CD4-positive, alpha-beta T cell treated with Interleukin-17A for 4 hours (primary cell): ENCODE data around the gene PRDM16.

Experiments used
- DNase-seq: peaks from one replicate; pipeline ENCODE4 v3.0.0-alpha.2; 2020; ENCODE audit warnings: mixed read lengths

PRDM16 gene

DNA sequence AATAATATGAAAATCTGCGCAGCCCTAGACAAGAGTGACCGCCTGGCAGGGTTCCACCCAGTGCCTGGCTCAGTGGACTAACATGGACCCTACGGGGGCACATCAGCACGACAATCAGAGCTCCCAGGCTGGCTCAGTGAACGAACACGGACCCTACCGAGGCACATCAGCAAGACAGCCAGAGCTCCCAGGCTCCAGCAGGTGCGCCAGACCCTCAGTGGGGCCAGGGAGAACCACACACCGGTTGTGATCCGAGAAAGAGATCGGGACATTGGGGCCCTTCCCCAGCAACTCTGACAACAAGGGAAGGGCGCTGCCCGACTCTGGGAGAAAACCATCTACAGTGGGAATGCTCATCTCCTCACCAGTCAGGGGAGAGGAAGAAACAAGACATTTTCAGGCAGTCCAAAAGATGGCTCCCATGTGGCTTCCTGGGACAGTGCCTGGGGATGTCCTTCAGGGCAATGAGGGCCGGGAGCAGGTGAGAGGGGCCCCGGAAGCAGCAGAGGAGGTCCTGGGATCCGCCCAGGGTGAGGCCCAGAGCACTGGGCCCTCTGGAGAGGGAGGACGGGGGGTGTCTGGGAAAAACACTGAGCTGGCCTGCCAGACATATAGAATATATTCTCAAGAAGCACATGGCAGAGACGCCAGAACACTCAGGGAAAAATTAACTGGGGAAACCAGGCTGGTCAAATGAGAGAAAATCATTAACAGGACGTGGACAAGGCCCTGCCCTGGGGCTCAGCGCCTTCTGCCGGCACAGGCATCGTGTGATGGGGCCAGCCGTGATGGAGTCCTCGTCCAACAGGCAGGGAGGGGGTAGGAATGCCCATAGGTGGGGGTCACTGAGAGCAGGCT is 390.3 kb downstream of the PRDM16 start:
- no peak for DNase-seq

DNA sequence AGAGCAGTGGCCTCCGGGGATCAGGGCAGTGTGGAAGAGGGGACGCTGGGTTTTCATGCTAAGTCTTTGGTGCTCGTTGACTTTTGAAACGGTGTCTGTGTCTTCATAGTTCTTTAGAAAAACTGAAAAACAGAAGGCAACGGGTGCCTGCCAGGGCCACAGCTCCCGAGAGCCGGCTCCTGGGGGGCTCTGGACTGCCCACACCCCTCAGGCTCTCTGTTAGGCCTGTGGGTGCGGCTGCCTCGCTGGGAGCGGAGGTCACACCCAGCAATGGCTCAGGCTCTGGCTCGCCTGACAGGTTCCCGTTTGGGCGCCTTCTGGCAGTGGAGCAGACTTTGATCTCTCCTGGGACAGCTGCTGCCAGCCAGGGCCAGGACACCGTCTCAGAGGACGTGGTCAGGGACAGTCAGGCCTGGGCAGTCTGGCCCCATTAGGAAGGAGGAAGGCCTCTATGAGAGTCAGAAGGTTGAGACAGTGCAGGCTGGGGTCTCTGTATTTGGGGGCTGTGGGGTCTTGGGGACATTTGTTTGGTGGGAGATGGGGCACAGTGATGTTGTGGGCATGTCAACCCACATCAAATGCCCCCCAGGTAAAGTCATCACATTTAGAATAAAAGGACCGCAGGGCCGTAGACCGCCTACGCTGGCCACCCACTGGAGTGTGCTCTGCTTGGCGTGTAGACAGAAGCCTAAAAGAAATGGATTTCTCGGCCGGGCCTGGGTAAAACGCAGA is 391.1 kb downstream of the PRDM16 start:
- no peak for DNase-seq

- DNase-seq: no peak
These were observed 391.7 kb downstream of the PRDM16 start for GRCh38 chr1:3460672-3461131.

DNA sequence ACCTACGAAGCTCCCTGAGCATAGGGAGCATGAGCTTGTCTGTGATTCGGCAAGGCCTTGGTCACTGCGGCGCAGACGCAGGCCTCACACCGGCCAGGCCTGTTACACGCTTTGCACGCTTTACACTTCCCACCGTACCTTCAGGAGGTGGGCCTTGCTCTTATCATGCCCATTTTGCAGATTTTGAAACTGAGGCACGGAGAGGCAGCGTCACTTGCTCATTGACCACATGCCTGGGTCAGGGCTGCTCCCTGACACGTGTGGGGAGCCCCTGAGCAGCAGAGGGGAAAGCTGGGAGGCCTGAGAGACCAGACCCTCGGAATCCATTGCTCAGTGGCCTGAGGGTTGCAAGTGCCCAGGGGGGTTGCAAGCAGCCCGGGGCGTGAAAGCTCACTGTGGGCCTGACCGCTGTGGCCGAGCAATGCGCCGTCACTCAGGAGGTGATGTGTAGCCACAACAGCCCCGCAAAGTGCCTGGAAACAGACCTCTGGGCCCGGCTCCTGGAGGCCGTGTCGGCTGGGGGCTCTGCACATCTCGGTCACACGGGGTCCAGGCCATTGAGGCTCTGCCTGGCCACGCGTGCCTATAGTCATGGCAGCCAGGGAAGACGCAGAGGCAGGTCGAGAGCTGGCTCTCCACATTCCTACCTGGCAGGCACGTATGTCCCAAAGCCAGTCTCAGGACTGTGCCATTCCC is 392.4 kb downstream of the PRDM16 start:
- DNase-seq: no peak

DNA sequence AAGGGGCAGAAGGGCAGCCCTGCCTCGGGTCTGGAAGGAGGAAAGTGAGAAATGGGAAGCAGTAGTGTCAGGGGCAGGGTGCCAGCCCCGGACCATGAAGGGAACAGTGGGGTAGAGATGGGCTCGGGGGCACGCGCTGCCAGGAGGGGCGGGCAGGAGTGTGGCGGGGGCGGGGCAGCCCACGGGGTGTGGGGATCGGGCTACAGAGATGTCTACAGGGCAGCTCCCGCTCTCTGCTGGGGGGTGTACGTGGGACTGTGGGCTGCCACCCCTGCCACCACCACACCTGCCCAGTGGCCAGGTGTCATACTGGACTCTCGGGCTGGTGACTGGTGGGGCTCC is 392.9 kb downstream of the PRDM16 start:
- no peak for DNase-seq

GRCh38 chr1:3462356-3463012 is 393.5 kb downstream of the PRDM16 start:
- no peak for DNase-seq

- no peak for DNase-seq
These were observed 394.0 kb downstream of the PRDM16 start for GRCh38 chr1:3463013-3463385.

DNA sequence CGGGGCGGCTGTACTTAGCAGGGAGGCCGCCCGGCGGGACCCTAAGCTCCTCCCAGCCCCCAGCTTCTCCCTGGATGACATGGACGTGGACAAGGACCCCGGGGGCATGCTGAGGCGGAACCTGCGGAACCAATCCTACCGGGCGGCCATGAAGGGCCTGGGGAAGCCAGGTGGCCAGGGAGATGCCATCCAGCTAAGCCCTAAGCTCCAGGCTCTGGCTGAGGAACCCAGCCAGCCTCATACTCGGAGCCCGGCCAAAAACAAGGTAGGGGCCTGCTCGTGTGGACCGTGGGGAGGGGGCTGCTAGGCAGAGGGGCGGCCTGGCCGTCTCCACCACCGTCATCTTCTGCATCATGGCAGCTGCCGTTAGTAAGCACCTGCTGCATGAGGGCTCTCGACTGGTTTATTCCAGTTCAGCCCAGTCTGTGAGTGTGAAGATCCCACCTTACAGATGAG is 394.4 kb downstream of the PRDM16 start:
- no peak for DNase-seq

GRCh38 chr1:3463891-3464648 is 395.1 kb downstream of the PRDM16 start:
- no peak for DNase-seq

DNA sequence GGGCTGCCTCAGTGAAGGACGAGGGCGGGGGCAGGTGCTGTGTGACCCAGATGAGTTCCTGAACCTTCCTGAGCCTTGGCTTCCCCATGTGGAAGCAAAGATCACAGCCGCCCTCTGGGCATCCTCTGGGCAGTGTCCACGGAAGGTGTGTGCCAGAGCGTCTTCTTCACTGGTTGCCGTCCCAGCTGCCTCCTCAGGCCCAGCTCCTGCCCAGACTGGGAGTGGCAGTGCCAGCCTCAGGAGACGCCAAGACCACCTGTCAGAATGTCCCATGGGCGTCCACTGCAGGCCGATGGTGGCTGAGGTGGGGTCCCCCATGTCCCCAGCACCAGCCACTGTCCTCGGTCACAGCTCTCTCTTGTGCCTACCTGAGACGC is 395.6 kb downstream of the PRDM16 start:
- no peak for DNase-seq

- DNase-seq: no peak
These were observed 396.3 kb downstream of the PRDM16 start for GRCh38 chr1:3465091-3465934.

DNA sequence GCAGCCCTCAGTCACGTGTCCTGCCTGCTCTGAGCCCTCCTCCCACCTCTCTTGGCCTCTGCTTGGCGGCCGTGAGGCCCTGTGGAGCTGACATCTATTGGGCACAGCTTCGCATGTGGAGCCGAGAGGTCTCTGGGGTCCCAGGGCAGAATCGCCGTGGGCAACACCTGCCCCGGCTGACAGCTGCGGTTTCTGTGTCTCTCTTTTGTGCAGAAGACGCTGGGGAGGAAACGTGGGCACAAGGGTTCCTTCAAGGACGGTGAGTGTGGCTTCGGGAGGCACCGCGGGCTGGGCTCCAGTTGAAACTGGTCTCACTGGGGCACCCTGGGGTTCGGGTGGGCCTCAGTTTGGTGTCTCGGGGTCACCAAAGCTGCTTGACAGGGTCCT is 396.9 kb downstream of the PRDM16 start:
- peak; percentile 0 for DNase-seq

DNA sequence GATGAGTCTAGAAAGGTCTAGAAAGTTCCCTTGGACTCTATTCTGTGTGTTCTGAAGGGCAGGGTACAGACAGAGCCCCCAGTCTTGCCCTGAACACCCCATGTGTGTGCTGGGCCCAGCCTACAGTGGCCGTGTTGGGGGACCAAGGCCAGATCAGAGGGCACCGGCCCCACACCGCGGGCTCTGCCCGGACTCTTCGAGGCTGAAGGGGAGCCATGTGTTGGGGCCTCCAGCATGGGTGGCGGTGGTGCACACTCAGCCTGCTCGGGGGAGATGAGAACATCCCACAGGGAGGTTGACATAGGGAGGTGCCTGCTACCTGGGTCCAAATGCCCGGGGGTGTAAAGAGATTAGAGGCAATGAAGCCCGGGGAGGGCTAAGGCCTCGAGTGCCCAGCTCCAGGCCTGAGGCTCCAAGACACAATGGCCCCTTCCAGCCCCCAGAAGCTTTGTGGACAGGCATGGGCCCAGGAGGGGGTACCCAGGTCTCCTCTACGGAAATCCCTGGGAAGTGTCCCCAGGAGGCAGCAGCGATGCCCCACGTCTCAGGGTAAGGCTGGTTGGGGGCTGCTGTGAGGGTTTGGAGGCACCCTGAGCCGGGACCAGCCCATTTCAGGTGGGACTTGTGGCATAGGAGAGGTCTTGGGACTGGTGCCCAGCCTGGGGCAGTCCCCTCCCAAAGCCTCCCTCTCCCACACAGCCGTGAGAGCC is 397.5 kb downstream of the PRDM16 start:
- DNase-seq: peak; percentile 1

DNA sequence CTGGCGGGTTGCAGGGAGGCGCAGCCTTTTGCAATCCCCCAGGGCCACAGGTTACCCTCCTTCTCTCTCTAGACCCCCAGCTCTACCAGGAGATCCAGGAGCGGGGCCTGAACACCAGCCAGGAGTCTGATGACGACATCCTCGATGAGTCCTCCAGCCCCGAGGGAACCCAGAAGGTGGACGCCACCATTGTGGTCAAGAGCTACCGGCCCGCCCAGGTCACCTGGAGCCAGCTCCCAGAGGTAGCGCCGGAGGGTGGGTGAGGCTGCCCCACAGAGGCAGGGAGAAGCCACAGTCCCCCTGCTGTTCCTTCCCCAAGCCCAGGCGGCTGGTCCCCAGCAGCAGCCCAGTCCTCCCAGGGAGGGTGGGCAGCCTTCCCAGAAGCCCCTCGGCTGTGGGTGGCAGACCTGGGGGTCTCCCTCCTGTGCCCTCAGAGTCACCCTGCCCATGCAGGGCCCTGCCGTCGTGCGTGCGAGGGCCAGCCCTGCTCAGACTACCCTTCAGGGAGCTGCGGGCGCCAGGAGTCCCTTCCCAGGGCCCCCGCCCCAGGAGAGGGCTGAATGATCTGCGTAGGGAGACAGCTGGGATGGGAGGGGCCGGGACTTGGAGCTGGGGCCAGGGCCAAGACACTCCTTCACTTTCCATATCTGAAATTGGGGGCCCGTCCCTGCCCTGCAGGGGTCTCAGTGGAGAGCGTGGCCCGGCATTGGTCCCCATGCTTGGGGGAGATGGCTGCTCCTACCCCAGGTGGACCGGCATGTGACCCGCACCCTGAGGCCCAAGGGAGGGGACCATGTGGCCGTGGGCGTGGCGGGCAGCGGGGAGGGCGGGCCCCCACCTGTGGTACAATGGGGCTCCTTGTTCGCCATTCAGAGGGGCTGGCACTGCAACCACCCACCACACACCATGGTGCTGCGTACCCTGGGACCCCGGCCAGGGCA is 398.4 kb downstream of the PRDM16 start:
- DNase-seq: no peak

DNA sequence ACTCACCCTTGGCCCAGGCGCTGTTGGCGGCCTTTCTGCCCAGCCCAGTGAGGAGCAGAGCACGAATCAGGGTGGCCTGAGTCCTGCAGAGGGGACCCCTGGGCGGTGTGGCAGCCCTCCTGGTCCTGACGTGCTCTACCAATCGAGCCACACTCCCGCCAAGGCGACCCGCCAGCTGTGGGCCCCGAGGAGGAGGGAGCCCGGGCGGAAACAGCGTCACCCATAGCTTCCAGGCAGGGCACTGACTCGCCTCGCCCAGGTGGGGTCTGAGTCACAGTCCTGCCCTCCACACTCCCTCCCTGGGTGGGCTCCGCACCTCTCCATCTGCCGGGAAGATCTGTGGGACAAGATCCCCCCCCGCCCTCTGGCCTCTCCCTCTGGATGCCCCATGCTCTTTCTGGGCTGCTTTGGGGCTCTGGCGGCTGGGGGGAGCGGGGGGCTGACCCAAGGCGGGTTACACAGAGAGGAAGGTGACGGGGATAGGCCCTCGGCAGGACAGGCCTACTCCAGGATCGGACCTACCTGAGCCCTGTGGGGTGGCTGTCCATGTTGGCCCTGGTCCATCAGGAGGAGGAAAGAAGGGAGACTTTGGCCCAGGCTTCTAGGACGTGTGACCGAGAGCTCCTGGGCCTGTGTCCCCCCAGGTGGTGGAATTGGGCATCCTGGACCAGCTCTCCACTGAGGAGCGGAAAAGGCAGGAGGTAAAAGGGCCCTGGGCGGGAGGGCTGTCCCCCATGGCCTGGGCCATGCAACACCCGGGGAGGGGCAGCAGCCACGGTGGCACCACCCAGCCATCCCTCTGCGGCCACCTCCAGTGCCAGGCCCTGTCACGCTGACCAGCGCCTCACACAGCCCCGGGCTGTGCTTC is 399.5 kb downstream of the PRDM16 start:
- DNase-seq: peak; percentile 1

- DNase-seq: peak; percentile 0
These were observed 400.3 kb downstream of the PRDM16 start for GRCh38 chr1:3469104-3469848.

DNA sequence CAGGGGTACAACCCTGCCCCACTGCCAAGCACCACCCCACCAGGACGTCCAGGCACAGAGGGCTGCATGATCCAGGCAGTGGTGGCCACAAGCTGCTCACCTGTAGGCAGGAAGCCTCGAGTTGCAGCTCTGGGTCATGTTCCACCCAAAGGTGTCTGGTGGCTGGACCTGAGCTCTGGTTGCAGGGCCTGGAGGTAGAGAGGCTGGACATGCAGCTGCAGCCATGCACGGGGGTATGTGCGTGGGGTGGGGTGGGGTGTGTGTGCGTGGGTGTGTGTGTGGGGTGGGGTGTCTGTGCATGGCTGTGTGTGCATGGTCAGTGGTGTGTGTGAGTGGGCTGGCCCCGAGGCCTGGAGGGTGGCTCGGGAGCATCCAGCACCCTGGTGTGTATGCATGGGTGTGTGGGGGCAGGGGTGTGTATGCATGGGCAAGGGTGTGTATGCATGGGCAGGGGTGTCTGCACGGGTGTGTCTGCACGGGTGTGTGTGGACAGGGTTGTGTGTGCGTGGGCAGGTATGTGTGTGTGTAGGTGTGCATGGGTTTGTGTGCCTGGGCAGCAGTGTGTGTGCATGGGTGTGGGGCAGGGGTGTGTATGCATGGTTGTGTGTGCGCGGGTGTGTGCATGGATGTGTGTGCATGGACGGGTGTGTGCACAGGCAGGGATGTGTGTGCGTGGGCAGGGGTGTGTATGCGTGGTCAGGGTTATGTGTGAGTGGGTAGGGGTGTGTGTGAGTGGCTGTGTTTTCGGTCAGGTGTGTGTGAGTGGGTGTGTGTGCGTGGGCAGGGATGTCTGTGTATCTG is 401.0 kb downstream of the PRDM16 start:
- DNase-seq: peak; percentile 1
